OCI-LY1 (cell line): ENCODE measurements around the gene CCDC88B.

Source experiments
- CTCF ChIP-seq: fragments of 200-600 bp; sonication (generic), shearing (Covaris generic); IDR thresholded peaks from 2 replicates; pipeline ENCODE4 v1.5.1; 2017; ENCODE audit warnings: mild to moderate bottlenecking, antibody characterized with exemption, low read length, moderate library complexity, mixed read lengths
- EZH2 ChIP-seq: fragments of 200-600 bp; sonication (generic), shearing (Covaris generic); IDR thresholded peaks from 2 replicates; pipeline ENCODE4 v1.8.0; 2017; ENCODE audit warnings: borderline replicate concordance, mixed run types, mild to moderate bottlenecking, antibody characterized with exemption, low read length, moderate library complexity, mixed read lengths

GRCh38 chr11:64400667-64401066 is 60.7 kb downstream of the CCDC88B start:
- TF ChIP-seq CTCF (no peak), EZH2 (no peak)
